OCI-M2 (cell line): ENCODE measurements around the gene PLAC9.
"Not testable (repeated sequence)": the region's sequence is repeated elsewhere in the genome, so short reads cannot be mapped to it uniquely, and the experiment has no call there.

Experiments used
- DNase-seq: peaks from one replicate; lab custom pipeline; 2025; ENCODE audit not compliant: unreplicated experiment; lab: John Stamatoyannopoulos, UW

PLAC9 gene

DNA sequence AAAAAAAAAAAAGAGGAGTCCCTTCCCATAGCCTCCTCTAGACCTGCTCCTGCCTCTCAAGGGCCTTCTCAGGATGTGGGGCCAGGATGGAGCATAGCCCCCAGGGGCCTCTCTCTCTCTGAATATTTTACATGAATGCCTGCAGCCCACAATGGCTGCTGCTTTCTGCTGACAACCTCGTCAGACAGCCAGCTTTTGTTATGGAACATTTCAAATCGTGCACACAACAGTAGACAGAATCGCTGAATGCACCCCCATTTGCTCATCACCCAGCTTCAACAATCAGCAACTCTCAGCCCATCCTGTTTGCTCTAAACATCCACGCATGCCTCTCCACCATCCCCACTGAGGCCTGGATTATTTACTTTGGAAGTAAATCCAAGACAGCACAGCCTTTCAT, 5.4 kb downstream of the PLAC9 start:
- no peak for DNase-seq

- no peak for DNase-seq
Measured at GRCh38 chr10:80139265-80139664, 6.7 kb downstream of the PLAC9 start.

DNA sequence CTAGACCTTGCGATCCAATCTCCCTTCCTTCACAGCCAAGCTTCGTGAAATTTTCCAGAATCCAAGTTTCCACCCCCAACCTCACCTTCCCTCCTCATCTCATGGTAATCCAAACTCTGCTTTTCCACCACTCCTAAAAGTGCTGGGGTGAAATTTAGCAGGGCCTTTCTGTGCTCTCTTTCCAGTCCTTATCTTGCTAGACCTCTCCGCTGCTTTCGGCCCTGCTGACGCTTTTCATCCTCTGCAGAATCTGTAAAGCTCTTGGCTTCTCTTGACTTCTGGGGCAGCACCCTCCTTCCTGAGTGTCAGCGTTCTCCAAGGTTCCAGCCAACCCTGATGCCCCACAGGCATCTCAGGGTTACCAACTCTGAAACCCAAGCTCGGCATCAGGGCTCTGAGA, 7.7 kb downstream of the PLAC9 start:
- DNase-seq: no peak

DNA sequence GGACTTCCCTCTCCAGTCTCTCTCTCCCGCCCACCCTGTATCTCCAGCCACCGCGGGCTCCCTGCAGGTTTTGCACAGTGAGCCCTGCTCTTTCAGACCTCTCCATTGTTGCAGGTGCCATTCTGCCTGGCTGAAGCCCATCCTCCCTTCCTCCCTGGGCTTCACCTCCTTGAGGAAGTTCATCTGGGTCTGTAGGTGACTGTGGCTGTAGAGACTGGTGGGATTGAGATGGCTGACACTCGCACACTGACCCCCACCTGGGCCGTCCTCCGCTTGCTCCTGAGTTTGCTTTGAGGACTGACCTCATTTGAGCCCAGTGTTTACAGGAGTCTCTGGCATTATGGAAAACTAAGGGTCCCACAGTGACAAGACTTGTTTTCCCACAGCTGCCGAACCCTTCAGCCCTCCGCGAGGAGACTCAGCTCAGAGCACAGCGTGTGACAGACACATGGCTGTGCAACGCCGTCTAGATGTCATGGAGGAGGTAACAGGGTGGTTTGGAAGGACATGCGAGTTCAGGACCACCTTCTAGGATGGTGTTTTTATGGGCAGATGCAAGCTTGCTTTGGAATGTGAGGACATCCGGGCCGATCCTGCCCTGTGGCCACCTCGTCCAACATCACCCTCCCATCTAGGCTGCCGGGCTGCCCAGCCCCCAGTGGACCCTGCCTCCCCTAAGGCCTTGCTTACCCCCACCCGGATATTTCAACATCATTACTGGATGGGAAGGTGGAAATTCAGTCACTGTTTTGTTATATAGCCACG, 9.3 kb downstream of the PLAC9 start:
- DNase-seq: no peak

GRCh38 chr10:80144067-80144695, 11.7 kb downstream of the PLAC9 start:
- DNase-seq: no peak

DNA sequence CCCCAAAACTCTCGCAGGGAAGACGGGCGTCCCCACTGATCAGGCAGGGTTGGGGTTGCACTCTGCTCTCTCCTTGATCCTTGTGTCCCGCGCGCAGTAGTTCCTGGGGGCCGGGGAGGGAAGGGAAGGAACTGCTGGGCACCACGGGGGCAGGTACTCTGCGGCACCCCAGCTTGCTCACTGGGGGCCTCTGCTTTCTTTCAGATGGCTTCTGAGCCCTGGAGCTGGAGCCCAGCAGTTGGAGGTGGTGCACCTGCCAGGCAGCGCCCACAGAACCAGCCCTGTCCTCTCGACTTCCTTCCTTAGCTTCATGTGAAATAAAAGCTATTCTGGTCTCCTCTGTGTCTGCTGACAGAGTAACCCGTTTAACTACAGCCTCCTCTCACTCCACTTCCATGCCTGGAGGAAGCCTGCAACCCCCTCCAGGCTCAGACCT, 12.2 kb downstream of the PLAC9 start:
- DNase-seq: no peak

DNA sequence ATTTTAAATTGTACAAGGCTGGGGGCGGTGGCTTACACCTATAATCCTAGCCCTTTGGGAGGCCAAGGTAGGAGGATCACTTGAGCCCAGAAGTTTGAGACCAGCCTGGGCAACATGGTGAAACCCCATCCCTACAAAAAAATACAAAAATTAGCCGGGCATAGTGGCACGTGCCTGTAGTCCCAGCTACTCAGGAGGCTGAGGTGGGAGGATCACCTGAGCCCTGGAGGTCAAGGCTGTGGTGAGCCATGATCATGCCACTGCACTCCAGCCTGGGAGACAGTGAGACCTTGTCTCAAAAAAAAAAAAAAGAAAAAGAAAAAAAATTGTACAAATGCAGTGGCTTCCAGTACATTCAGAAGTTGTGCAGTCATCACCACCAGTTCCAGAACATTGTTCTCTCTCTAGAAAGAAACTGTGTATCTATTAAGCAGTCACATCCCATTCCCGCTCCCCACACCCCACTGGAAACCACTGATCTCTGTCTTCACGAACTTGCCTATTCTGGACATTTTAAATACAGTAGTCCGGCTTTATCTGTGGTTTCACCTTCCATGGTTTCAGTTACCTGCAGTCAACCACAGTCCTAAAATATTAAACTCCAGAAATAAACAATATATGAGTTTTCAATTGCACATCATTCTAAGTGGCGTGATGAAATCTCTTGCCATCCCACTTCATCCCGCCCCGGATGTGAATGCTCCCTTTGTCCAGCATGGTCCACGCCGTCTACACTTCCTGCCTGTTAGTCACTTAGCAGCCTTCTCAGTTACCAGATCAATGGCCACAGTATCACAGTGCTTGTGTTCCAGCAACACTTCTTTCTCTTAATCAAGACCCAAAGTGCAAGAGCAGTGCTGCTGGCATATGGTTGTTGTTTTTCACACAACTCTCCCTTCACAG, 13.1 kb downstream of the PLAC9 start:
- DNase-seq: not testable (repeated sequence)

- DNase-seq: no peak
Measured at GRCh38 chr10:80146918-80147317, 14.4 kb downstream of the PLAC9 start.

- DNase-seq: no peak
Measured at GRCh38 chr10:80148166-80148805, 15.8 kb downstream of the PLAC9 start.

GRCh38 chr10:80149123-80149522, 16.6 kb downstream of the PLAC9 start:
- DNase-seq: no peak

GRCh38 chr10:80150172-80150571, 17.6 kb downstream of the PLAC9 start:
- DNase-seq: no peak

DNA sequence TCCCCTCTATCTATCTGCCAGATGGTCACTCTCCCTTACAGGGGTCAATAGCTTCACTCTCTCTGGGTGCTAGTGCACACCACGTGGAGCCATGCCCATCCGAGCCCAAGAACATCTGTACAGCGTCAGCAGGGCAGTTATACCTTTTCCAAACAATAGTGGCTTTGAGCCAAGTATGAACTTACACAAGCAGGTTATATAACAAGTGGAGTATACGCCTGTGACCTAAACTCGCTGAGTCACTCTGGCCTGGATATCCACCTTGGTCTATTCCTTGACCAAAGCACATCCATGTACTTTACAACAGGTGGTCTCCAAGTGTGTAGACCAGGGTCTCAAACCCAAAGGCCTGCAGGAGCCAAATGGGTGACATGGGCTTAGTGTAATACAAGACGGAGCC, 20.3 kb downstream of the PLAC9 start:
- DNase-seq: no peak

DNA sequence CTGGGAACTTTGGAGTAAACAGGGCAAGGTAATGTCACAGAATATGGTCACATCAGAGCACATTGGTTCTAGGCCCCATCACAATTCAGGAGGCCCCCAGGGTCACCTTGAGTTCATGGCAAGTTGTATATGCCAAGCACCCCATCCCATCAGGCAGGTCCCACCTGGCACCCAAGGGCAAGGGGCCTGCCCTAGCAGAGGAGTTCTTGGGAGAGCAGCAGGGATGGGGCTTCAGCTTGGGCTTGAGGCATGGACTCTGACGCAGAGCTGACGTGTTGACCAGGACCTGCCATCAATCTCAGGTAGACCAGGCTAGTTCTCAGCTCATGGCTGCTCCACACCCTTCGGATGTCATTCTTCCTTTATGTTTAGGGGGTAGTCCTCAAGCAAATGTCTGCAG, 20.9 kb downstream of the PLAC9 start:
- no peak for DNase-seq

- no peak for DNase-seq
Measured at GRCh38 chr10:80154626-80154977, 22.1 kb downstream of the PLAC9 start.

DNA sequence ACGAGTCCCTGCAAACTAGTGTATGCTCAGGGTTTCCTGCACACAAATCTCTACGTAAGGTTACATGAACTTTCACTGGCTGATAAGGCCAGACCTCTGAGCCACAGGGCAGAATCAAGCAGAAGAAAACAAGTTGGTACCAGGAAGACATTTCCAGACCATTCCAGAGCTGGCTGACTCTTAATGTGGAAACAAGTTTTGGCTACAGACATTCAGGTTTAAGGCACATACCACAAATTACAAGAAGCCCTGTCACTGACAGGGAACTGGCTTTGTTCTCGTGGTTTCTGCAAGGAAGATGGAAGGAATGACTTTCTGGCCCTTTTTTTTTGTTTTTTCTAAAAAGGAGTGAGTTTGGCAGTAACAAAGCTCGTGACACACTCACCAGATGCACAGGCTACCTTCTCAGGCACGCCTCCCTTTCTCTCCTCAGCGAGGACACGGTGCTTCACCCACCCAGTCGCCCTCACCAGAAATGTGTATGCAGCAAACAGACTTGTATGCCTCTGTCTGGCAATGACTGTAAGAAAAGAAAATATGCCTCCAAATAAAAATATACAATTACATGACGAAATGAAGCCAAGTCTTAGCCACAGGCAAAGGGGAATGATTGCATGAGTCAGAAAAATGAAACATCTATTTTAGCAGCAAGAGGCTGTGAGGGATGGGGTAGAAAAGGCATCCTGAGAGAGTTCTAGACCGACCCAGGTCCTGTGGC, 22.6 kb downstream of the PLAC9 start:
- DNase-seq: no peak

DNA sequence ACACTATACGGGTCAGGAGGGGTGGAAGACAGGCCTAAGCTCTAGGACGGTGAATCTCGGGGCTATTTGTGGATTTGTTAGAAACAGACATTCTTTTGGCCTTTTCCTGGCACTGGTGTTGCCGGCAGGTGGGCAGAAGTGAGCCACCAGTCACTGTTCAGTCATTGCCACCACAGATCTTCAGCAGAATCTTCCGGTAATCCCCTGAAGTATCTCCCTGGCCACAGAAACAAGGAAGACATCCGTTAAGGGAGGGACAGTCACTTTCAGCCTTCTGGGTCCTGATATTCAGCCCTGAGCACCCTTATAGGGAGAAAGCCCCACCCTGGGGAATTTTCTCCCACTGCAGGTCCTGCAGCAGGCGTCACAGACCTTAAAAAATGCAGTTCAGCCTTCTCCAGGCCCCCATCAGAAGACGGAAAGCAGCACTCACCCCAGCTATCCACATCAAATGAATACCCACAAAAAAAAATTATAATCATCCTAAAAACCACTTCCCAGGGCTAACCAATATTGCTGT, 23.2 kb downstream of the PLAC9 start:
- DNase-seq: no peak

- DNase-seq: no peak
Measured at GRCh38 chr10:80156216-80156615, 23.7 kb downstream of the PLAC9 start.

GRCh38 chr10:80157561-80157960, 25.0 kb downstream of the PLAC9 start:
- no peak for DNase-seq

DNA sequence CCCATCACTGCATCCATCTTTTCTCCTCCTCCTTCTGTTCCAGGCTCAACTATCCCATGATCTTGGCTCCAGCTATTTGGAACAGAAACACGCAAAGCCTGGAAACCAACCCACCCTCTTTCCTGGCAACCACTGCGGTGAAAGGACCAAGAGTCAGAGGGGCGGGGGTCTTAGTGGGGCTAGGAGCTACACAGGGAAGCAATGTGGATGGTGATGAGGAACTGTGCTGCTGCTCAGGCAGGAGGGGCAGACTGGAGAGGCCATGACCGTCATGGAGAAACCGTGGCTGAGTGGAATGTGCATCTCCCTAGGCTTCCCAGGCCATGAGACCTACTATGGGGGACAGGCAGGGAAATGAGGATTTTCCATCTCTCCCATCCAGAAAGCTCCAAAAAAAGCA, 25.6 kb downstream of the PLAC9 start:
- no peak for DNase-seq

DNA sequence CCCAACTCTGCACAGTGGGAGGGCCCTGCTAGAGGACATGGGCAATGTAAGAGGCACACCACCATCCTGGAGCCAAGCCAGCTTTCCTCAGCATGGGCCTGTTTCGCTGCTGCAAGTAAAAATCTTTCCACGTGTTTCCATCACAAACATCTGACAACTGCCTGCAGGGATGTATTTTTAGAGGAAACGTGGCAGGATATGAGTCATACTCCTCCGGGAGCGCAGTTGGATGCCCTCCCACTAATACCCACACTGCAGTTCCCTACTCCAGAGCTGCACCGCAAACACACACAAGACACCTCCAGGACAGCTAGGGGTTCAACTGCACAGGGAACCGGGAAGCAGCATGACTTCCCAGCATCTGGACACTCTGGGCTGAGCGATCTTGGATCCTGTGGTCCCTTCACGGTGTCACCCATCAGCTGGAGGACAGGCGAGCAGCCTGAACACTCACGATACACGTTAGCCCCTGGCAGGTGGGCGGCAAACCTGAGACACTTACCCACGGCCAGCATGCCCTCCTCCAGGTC, 26.1 kb downstream of the PLAC9 start:
- no peak for DNase-seq
